GM23338 (cell line): Measurements from ENCODE around the gene CPSF4. TPM values are rescaled to one million over a fixed set of nuclear protein-coding genes. Genes with fewer than 3 reads are reported as not detected.

ENCODE experiments used
- ATAC-seq: fragments of 200-7000 bp; cut with Tn5 transposase; 3 replicates; pipeline ENCODE4 v1.9.1; 2020
- DNase-seq: peaks from one replicate; pipeline ENCODE4 v3.0.0-alpha.2; 2015; ENCODE audit warnings: low spot score
- H2AFZ ChIP-seq: fragments of 200-600 bp; sonication (generic); 2 replicates; pipeline ENCODE4 v1.8.0; 2016; ENCODE audit warnings: antibody characterized with exemption, mild to moderate bottlenecking, moderate library complexity
- H3F3A ChIP-seq: fragments of 200-600 bp; sonication (generic); replicated peaks from 2 replicates; pipeline ENCODE4 v1.8.0; 2017; ENCODE audit warnings: antibody characterized with exemption, mixed run types, low read depth
- H3K27ac ChIP-seq: fragments of 200-600 bp; sonication (generic); 2 replicates; pipeline ENCODE4 v1.6.1; 2016; ENCODE audit warnings: low read depth
- H3K27me3 ChIP-seq: fragments of 200-600 bp; sonication (generic); 2 replicates; pipeline ENCODE4 v1.8.0; 2016; ENCODE audit warnings: mild to moderate bottlenecking, mixed run types, moderate library complexity; ENCODE audit not compliant: insufficient read depth
- H3K36me3 ChIP-seq: fragments of 200-600 bp; sonication (generic); 2 replicates; pipeline ENCODE4 v1.8.0; 2016; ENCODE audit warnings: mild to moderate bottlenecking; ENCODE audit not compliant: insufficient read depth
- H3K4me1 ChIP-seq: fragments of 200-600 bp; sonication (generic); 2 replicates; pipeline ENCODE4 v1.8.0; 2016; ENCODE audit warnings: mild to moderate bottlenecking, moderate library complexity; ENCODE audit not compliant: insufficient read depth
- H3K4me2 ChIP-seq: fragments of 200-600 bp; sonication (generic); 2 replicates; pipeline ENCODE4 v1.7.1; 2017; ENCODE audit warnings: mixed run types
- H3K4me3 ChIP-seq: fragments of 200-600 bp; sonication (generic); 2 replicates; pipeline ENCODE4 v1.6.1; 2016; ENCODE audit warnings: mixed run types
- H3K79me2 ChIP-seq: fragments of 200-600 bp; sonication (generic); replicated peaks from 2 replicates; pipeline ENCODE4 v1.8.0; 2017; ENCODE audit warnings: mild to moderate bottlenecking; ENCODE audit not compliant: insufficient read depth
- H3K9me2 ChIP-seq: fragments of 200-600 bp; sonication (generic); 2 replicates; pipeline ENCODE4 v1.8.0; 2017; ENCODE audit not compliant: insufficient read depth
- H4K20me1 ChIP-seq: fragments of 200-600 bp; sonication (generic); replicated peaks from 2 replicates; pipeline ENCODE4 v1.8.0; 2017; ENCODE audit warnings: mild to moderate bottlenecking; ENCODE audit not compliant: insufficient read depth
- H3K27ac Mint-ChIP-seq: 2 replicates; pipeline ENCODE4 v1.8.0; 2020; ENCODE audit warnings: inconsistent platforms, mild to moderate bottlenecking, moderate library complexity, mixed read lengths
- H3K27me3 Mint-ChIP-seq: 3 replicates; pipeline ENCODE4 v1.8.0; 2022; ENCODE audit warnings: low read depth, mild to moderate bottlenecking, moderate library complexity, mixed read lengths, inconsistent platforms; ENCODE audit not compliant: insufficient read depth, poor library complexity
- H3K36me3 Mint-ChIP-seq: 3 replicates; pipeline ENCODE4 v1.8.0; 2021; ENCODE audit warnings: low read depth, mild to moderate bottlenecking, inconsistent platforms, moderate library complexity, mixed read lengths
- H3K4me1 Mint-ChIP-seq: 3 replicates; pipeline ENCODE4 v1.8.0; 2020; ENCODE audit warnings: mild to moderate bottlenecking, inconsistent platforms, mixed read lengths
- H3K4me3 Mint-ChIP-seq: 3 replicates; pipeline ENCODE4 v1.8.0; 2021; ENCODE audit warnings: moderate library complexity, mild to moderate bottlenecking, inconsistent platforms, mixed read lengths
- H3K9me3 Mint-ChIP-seq: 3 replicates; pipeline ENCODE4 v1.8.0; 2020; ENCODE audit warnings: moderate library complexity, mild to moderate bottlenecking, inconsistent platforms, mixed read lengths
- JUNB ChIP-seq: IDR thresholded peaks from one replicate; pipeline ENCODE4 v1.6.1; 2016; ENCODE audit warnings: antibody characterized with exemption; ENCODE audit not compliant: unreplicated experiment
- NANOG ChIP-seq: IDR thresholded peaks from 2 replicates; pipeline ENCODE4 v1.6.1; 2016; ENCODE audit warnings: antibody characterized with exemption, borderline replicate concordance
- POLR2AphosphoS5 ChIP-seq: IDR thresholded peaks from 2 replicates; pipeline ENCODE4 v1.6.1; 2016; ENCODE audit warnings: antibody characterized with exemption, low read depth
- ZNF114 ChIP-seq: fragments of 250-450 bp; sonication (Bioruptor Pico); IDR thresholded peaks from 2 replicates; pipeline ENCODE4 v1.5.0; 2020; ENCODE audit warnings: mild to moderate bottlenecking, moderate library complexity
- polyA plus RNA-seq: library from polyadenylated mRNA; unstranded; fragments of >200 nt; fragmentation: Nextera tagmentation; extraction: Ambion mirVana; gene quantifications from 2 replicates; pipeline ENCODE4 v1.2.1, GENCODE V29; 2016
- total RNA-seq: library from RNA; depleted of rRNA; stranded (reverse); fragments of >200 nt; shearing (Covaris generic); gene quantifications from 2 replicates; pipeline ENCODE4 v1.2.3, GENCODE V29; 2014
- TF ChIP-seq, protein P1 (sequence below): IDR thresholded peaks from 2 replicates; pipeline ENCODE4 v1.6.1; 2016; ENCODE audit warnings: antibody characterized with exemption
- TF ChIP-seq, protein P2 (sequence below), 2 experiments: fragments of 200-600 bp in 1 of 2; sonication (generic) in 1 of 2; conservative IDR thresholded peaks; 2 replicates each; pipeline versions ENCODE4 v1.5.1 to v1.6.1; 2016 to 2017; ENCODE audit warnings: antibody characterized with exemption in 2 of 2, low read depth in 2 of 2, mild to moderate bottlenecking in 2 of 2, moderate library complexity in 1 of 2

The CPSF4 gene
- total and polyA plus RNA-seq, 2 experiments from 2014 or later = 34.3 to 93.2 TPM

DNA sequence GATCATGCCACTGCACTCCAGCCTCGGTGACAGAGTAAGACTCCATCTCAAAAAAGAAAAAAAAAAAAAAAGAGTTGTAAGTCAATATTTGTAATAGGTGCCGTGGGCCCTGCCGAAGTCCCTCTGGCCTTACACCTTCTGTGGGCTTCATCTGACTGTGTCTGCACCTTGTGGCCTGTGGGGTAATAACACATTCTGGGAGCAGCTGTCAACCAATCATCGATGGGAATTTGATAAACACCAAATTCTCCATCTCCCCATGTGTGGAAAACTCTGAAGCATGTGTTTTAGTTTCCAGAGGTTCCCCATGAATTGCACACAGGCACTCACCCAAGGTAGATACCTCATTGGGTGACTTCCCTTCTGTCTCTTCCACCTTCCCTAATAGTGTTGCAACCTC lies 50.5 kb downstream of the CPSF4 start:
- ATAC-seq = peak; percentile 79
- no peak overlapping the region for H3K27ac Mint-ChIP-seq

DNA sequence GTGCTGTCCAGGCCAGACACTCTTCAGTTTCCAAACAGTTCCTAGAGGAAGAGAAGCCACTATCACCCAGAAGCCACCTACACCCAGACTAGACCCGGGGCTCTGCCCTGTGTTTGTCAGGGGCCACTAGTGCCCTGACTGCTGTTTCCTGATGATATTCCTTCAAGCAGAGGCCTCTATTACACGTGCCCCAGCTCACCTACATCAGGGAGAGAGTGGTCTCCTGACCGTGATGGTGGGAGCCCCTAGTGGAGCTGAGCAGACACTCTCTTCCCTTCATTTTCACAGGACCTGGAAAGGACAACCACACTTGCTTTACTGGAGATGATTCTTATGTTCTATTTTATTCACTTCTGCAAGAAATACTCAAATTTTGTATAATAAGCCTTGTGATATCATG lies 52.1 kb downstream of the CPSF4 start:
- Histone ChIP-seq H3K79me2 (peaks cover 7% of the 10 kb centered on the region), H2AFZ (no peak overlapping the region), H3F3A (peaks cover 10% of the 10 kb centered on the region), H3K4me2 (no peak overlapping the region), H3K27ac (0 out of 2 replicates have a peak overlapping the region, but pooled peaks have one; percentile 15), H3K27me3 (no peaks in the 10 kb centered on the region), H3K9me2 (no peaks in the 10 kb centered on the region; the same call in 1 of the 2 replicates), H3K36me3 (peaks cover 25% of the 10 kb centered on the region), H4K20me1 (no peaks in the 10 kb centered on the region), H3K4me1 (no peaks in the 10 kb centered on the region), H3K4me3 (no peak overlapping the region)
- ATAC-seq = peak; percentile 77
- H3K4me1 Mint-ChIP-seq = no peaks in the 10 kb centered on the region
- H3K4me3 Mint-ChIP-seq = no peak overlapping the region
- no peak overlapping the region for H3K27ac Mint-ChIP-seq
- no peaks in the 10 kb centered on the region for H3K27me3 Mint-ChIP-seq
- no peak for DNase-seq
- TF ChIP-seq POLR2AphosphoS5 = no peak
- TF ChIP-seq JUNB = no peak
- TF ChIP-seq, protein P1, sequence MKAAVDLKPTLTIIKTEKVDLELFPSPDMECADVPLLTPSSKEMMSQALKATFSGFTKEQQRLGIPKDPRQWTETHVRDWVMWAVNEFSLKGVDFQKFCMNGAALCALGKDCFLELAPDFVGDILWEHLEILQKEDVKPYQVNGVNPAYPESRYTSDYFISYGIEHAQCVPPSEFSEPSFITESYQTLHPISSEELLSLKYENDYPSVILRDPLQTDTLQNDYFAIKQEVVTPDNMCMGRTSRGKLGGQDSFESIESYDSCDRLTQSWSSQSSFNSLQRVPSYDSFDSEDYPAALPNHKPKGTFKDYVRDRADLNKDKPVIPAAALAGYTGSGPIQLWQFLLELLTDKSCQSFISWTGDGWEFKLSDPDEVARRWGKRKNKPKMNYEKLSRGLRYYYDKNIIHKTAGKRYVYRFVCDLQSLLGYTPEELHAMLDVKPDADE = no peak
- TF ChIP-seq, protein P2, sequence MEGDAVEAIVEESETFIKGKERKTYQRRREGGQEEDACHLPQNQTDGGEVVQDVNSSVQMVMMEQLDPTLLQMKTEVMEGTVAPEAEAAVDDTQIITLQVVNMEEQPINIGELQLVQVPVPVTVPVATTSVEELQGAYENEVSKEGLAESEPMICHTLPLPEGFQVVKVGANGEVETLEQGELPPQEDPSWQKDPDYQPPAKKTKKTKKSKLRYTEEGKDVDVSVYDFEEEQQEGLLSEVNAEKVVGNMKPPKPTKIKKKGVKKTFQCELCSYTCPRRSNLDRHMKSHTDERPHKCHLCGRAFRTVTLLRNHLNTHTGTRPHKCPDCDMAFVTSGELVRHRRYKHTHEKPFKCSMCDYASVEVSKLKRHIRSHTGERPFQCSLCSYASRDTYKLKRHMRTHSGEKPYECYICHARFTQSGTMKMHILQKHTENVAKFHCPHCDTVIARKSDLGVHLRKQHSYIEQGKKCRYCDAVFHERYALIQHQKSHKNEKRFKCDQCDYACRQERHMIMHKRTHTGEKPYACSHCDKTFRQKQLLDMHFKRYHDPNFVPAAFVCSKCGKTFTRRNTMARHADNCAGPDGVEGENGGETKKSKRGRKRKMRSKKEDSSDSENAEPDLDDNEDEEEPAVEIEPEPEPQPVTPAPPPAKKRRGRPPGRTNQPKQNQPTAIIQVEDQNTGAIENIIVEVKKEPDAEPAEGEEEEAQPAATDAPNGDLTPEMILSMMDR (conservative IDR thresholded peaks at IDR 0.05; ENCODE audit: low read depth in 2 of 2) = peak; percentile 18 to 24; a peak in 3 of 4 replicates
- TF ChIP-seq ZNF114 (CRISPR knock-in tag) = no peak
- no peak for TF ChIP-seq NANOG
- peaks cover 53% of the 10 kb centered on the region for H3K36me3 Mint-ChIP-seq
- H3K9me3 Mint-ChIP-seq = peaks cover 31% of the 10 kb centered on the region

More for the DNA sequence above, 50.5 kb downstream of the CPSF4 start:
- H3K79me2 ChIP-seq = no peaks in the 10 kb centered on the region
- H2AFZ ChIP-seq = no peak overlapping the region
- no peak overlapping the region for H3K4me2 ChIP-seq
- peaks cover 17% of the 10 kb centered on the region for H3K9me3 Mint-ChIP-seq
- TF ChIP-seq NANOG = no peak
- TF ChIP-seq, protein P2 (conservative IDR thresholded peaks at IDR 0.05; ENCODE audit: low read depth in 2 of 2) = 0 out of 4 replicates have a peak, but pooled peaks have one; percentile 22 to 29
- peaks cover 16% of the 10 kb centered on the region for H3K36me3 ChIP-seq
- H3K9me2 ChIP-seq = no peaks in the 10 kb centered on the region; the same call in 1 of the 2 replicates
- peaks cover 4% of the 10 kb centered on the region for H3K27me3 Mint-ChIP-seq
- peak; percentile 55 for DNase-seq
- H3K27ac ChIP-seq = no peak overlapping the region
- H3K4me1 Mint-ChIP-seq = no peaks in the 10 kb centered on the region
- H3F3A ChIP-seq = peaks cover 10% of the 10 kb centered on the region
- no peaks in the 10 kb centered on the region for H4K20me1 ChIP-seq
- no peaks in the 10 kb centered on the region for H3K27me3 ChIP-seq
- H3K36me3 Mint-ChIP-seq = peaks cover 45% of the 10 kb centered on the region
- no peak overlapping the region for H3K4me3 Mint-ChIP-seq
- H3K4me1 ChIP-seq = no peaks in the 10 kb centered on the region
- no peak overlapping the region for H3K4me3 ChIP-seq
